Gastroesophageal sphincter (tissue), 4 donors: ENCODE measurements around the gene ATOSB. TPM values are rescaled to one million over a fixed set of nuclear protein-coding genes. Genes with fewer than 3 reads are reported as not detected.

Experiments
- ATAC-seq: fragments of 150-250 bp; one replicate; pipeline ENCODE4 v1.9.1; 2016; ENCODE audit warnings: mild to moderate bottlenecking, moderate library complexity
- H3K27ac ChIP-seq, 4 donors: fragments of 200-600 bp; sonication (generic) in 3 of 4; 1 replicate in 3 of 4; 2 replicates in 1 of 4; pipeline ENCODE4 v1.5.1; 2016 to 2019
- H3K27me3 ChIP-seq: fragments of 200-600 bp; sonication (generic); one replicate; pipeline ENCODE4 v1.5.1; 2019
- H3K36me3 ChIP-seq, 2 donors: fragments of 200-600 bp; sonication (generic); one replicate each; pipeline ENCODE4 v1.5.1; 2019; ENCODE audit warnings: control low read depth in 1 of 2
- H3K4me1 ChIP-seq, 3 donors: fragments of 200-600 bp; sonication (generic); 1 replicate in 2 of 3; 2 replicates in 1 of 3; pipeline ENCODE4 v1.5.1; 2016 to 2019; ENCODE audit warnings: control low read depth in 2 of 3
- H3K4me3 ChIP-seq, 2 donors: fragments of 200-600 bp; sonication (generic); one replicate each; pipeline ENCODE4 v1.5.1; 2019; ENCODE audit warnings: mild to moderate bottlenecking in 1 of 2, moderate library complexity in 1 of 2
- H3K9me3 ChIP-seq, 3 donors: fragments of 200-600 bp; sonication (generic); one replicate each; pipeline ENCODE4 v1.5.1; 2017 to 2019; ENCODE audit warnings: control low read depth in 2 of 3
- CTCF ChIP-seq, 4 experiments: fragments of 200-600 bp in 2 of 4; fragments of 450-650 bp in 2 of 4; sonication (generic) in 1 of 4; IDR thresholded peaks; one replicate each; pipeline ENCODE4 v1.5.1; 2017 to 2019; ENCODE audit warnings: antibody characterized with exemption in 4 of 4, mild to moderate bottlenecking in 2 of 4, moderate library complexity in 2 of 4
- EP300 ChIP-seq: sonication (generic); formaldehyde crosslinking; IDR thresholded peaks from one replicate; pipeline ENCODE4 v1.6.1; 2017; ENCODE audit warnings: antibody characterized with exemption, mild to moderate bottlenecking
- POLR2A ChIP-seq, 2 donors: fragments of 450-650 bp; IDR thresholded peaks; one replicate each; pipeline ENCODE4 v1.6.1; 2017; ENCODE audit warnings: antibody characterized with exemption in 2 of 2, mild to moderate bottlenecking in 2 of 2, moderate library complexity in 1 of 2
- POLR2AphosphoS5 ChIP-seq: sonication (generic); formaldehyde crosslinking; IDR thresholded peaks from one replicate; pipeline ENCODE4 v1.6.1; 2017; ENCODE audit warnings: antibody characterized with exemption
- WGBS, 2 donors: methylation state at CpG; one replicate each; pipeline ENCODE4 v1.1.5; 2018; ENCODE audit warnings: low coverage in 1 of 2; 5-methylcytosine and 5-hydroxymethylcytosine counted together
- total RNA-seq, 4 donors: library from RNA; depleted of rRNA; stranded (reverse); fragments of >200 nt; gene quantifications; one replicate each; pipeline ENCODE4 v1.1.0, GENCODE V29; 2016

Gene ATOSB
- total RNA-seq, 4 donors from 2014 or later = 13.4 to 32.6 (median 18.3) TPM

GRCh38 chr9:35106343-35106730 lies 9.3 kb downstream of the ATOSB start:
- no peaks in the 10 kb centered on the region for H3K9me3 ChIP-seq
- H3K27me3 ChIP-seq = no peaks in the 10 kb centered on the region
- no peak overlapping the region for H3K27ac ChIP-seq
- TF ChIP-seq POLR2AphosphoS5 = no peak
- no peak for TF ChIP-seq POLR2A (IDR thresholded peaks at IDR 0.05)
- TF ChIP-seq EP300 = no peak
- no peak for TF ChIP-seq CTCF (IDR thresholded peaks at IDR 0.05)
- peaks cover 0 to 47% (median 24%) of the 10 kb centered on the region in 3 donors for H3K4me1 ChIP-seq
- no peak overlapping the region for H3K4me3 ChIP-seq
- peaks cover 0 to 52% of the 10 kb centered on the region in 2 donors for H3K36me3 ChIP-seq
- 75 to 100% methylated on average over 1 to 2 of the region's 7 CpGs for WGBS, 2 donors
- no peak for ATAC-seq

- no peaks in the 10 kb centered on the region for H3K27me3 ChIP-seq
- no peaks in the 10 kb centered on the region for H3K9me3 ChIP-seq
- no peak overlapping the region for H3K4me3 ChIP-seq
- no peak for ATAC-seq
- peaks cover 0 to 58% of the 10 kb centered on the region in 2 donors for H3K36me3 ChIP-seq
- H3K4me1 ChIP-seq = peaks cover 0 to 49% (median 24%) of the 10 kb centered on the region in 3 donors
- 86% methylated on average over 4 of the region's 13 CpGs; no CpG with 5 or more reads in 1 of the 2 donors for WGBS, 2 donors
- TF ChIP-seq POLR2AphosphoS5 = no peak
- TF ChIP-seq EP300 = no peak
- no peak for TF ChIP-seq POLR2A (IDR thresholded peaks at IDR 0.05)
- TF ChIP-seq CTCF (IDR thresholded peaks at IDR 0.05) = no peak
- no peak overlapping the region for H3K27ac ChIP-seq
Observed at GRCh38 chr9:35105571-35106342, 9.9 kb downstream of the ATOSB start.

GRCh38 chr9:35105126-35105525 lies 10.5 kb downstream of the ATOSB start:
- H3K9me3 ChIP-seq = no peaks in the 10 kb centered on the region
- 74 to 88% methylated on average over 3 to 5 of the region's 12 CpGs for WGBS, 2 donors
- TF ChIP-seq POLR2A (IDR thresholded peaks at IDR 0.05) (no peak), CTCF (IDR thresholded peaks at IDR 0.05) (no peak), EP300 (no peak), POLR2AphosphoS5 (no peak)
- ATAC-seq = no peak
- H3K36me3 ChIP-seq = peaks cover 0 to 64% of the 10 kb centered on the region in 2 donors
- H3K4me1 ChIP-seq = peaks cover 0 to 43% (median 17%) of the 10 kb centered on the region in 3 donors
- no peak overlapping the region for H3K27ac ChIP-seq
- H3K27me3 ChIP-seq = no peaks in the 10 kb centered on the region
- H3K4me3 ChIP-seq = no peak overlapping the region

- TF ChIP-seq POLR2AphosphoS5 (no peak), EP300 (no peak)
- WGBS, 2 donors = 89 to 93% methylated on average over 3 of the region's 4 CpGs
- Histone ChIP-seq H3K27me3 (no peaks in the 10 kb centered on the region), H3K36me3 (peaks cover 0 to 70% of the 10 kb centered on the region in 2 donors), H3K4me1 (peaks cover 0 to 38% (median 17%) of the 10 kb centered on the region in 3 donors), H3K9me3 (no peaks in the 10 kb centered on the region), H3K27ac (peak overlapping the region in 2 of 4 donors; percentile 88 to 91), H3K4me3 (no peak overlapping the region)
- no peak for ATAC-seq
Observed at GRCh38 chr9:35104586-35104985, 11.1 kb downstream of the ATOSB start.

- Histone ChIP-seq H3K9me3 (no peaks in the 10 kb centered on the region), H3K4me1 (peaks cover 0 to 31% (median 17%) of the 10 kb centered on the region in 3 donors), H3K27me3 (no peaks in the 10 kb centered on the region), H3K36me3 (peaks cover 0 to 73% of the 10 kb centered on the region in 2 donors), H3K27ac (peak overlapping the region; percentile 51 to 92 (median 90)), H3K4me3 (peak overlapping the region; percentile 54 to 82)
- no peak for ATAC-seq
- TF ChIP-seq POLR2AphosphoS5 = no peak
- no peak for TF ChIP-seq CTCF (IDR thresholded peaks at IDR 0.05)
- no peak for TF ChIP-seq EP300
- no peak for TF ChIP-seq POLR2A (IDR thresholded peaks at IDR 0.05)
- 29 to 65% methylated on average over 3 to 4 of the region's 5 CpGs for WGBS, 2 donors
Observed at GRCh38 chr9:35103660-35104191, 11.9 kb downstream of the ATOSB start.
